ENCODE data around the gene SGTA.

Gene SGTA

GRCh38 chr19:2754659-2755447, 28.2 kb downstream of the SGTA start:
- DNase-seq (ENCODE audit: low read depth in 2 of 2) = no peak

- no peak for DNase-seq (ENCODE audit: low read depth in 2 of 2)
These were observed 31.6 kb downstream of the SGTA start for GRCh38 chr19:2751438-2751830.

DNA sequence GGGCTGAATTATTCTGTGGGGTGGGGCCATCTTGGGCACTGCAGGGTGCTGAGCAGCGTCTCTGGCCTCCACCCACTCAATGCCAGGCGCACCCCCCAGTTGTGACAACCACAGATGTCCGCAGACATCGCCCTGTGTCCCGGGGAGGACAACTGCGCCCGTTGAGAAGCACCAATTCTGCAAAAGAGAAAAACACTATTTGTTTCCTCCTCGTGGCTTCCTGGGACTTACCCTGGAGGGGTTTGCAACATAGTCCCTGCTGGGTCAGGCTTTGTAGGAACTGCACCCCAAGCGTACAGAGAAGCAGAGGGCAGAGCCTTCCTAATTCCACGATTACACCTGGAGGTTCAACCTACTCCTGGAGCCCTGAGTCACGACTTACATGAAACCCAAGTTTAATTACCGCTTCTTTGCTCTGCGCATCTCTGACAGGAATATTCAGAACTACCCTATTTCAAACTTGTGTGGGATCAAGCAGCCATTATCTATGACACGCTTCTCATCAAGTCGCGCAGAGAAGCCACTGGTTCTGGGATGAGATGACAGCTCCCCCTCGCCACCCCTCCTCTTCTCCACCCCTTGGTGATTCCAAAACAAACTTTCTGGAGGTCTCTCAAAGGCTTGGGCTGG, 32.1 kb downstream of the SGTA start:
- DNase-seq (ENCODE audit: low read depth in 2 of 2) = no peak

DNA sequence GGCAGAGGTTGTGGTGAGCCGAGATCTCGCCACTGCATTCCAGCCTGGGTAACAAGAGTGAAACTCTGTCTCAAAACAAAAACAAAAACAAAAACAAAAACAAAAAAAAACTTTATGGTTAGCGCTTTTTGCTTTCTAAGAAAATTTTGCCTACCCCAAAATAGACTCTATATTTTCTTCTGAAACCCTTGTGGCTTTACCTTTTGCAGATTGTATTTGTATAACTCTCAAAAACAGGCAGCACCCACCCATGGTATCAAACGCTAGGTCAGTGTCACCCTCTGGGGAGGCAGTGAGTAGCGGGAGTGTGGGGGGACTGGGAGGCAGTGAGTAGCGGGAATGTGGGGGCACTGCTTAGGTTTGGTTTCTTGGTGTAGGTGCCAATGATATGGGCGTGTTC, 35.7 kb downstream of the SGTA start:
- no peak for DNase-seq (ENCODE audit: low read depth in 2 of 2)

DNA sequence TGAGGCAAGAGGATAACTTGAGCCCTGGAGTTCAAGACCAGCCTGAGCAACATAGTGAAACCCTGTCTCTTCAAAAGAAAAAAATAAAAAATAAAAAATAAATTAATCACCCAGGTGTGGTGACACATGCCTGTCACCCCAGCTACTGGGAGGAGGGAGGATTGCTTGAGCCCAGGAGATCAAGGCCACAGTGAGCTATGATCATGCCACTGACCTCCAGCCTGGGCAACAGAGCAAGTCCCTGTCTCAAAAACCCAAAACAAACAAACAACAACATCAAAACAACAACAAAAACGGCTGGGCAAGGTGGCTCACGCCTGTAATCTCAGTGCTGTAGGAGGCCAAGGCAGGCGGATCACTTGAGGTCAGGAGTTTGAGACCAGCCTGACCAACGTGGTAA, 39.0 kb downstream of the SGTA start:
- DNase-seq (ENCODE audit: low read depth in 2 of 2) = no peak

DNA sequence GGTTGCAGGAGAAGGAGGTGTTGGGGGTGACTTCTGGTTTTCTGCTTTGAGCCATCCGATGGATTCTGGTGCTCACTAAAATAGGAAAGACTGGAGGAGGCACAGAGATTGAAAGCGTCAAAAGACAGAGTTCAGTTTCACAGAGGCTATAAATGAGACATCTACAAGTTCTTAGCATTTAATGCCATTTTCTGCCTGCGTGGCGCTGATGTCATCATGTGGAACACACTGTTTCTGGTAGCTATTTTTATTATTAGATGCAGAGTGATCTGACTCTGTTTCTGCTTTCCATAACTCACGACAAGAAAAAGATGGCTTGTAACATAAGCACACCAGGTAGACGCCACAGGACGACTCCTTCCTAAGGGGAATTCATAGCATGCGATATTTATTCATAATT, 40.0 kb downstream of the SGTA start:
- no peak for DNase-seq (ENCODE audit: low read depth in 2 of 2)

GRCh38 chr19:2740314-2740656, 42.8 kb downstream of the SGTA start:
- no peak for DNase-seq (ENCODE audit: low read depth in 2 of 2)

DNA sequence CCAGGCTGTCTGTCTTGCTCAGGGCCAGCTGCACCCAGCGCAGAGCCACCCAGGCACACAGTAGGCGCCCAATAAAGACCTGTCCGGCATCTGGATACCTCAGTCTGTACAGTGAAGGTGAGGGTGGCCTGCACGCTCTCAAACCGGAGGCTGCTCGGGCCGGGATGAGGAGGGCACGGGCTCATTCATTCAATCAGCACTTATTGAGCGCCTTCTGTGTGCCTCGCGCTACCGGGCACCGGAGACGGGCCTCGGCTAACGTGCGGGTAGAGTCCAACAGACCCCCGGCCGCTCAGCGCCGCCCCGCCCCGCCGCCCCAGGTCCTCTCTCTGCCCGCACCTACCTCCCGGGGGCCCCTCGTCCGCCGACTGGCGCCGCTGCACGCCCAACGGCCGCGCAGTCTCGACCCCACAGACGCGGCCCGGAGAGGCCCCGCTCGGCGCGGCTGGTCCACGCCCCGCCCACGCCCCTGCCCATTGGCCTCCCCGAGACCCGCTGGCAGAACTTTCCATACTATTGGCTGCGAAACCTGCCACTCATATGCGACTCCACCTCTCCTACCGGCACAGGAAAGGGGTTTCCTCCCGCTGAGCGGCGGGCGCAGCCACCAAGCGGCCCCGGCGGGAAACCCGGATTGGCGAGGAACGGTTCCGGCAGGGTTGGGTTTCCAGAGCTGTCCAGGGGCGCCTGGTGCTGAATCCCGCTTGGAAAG, 43.3 kb downstream of the SGTA start, which contains the start of gene SLC39A3:
TSS of gene SLC39A3 (minus strand) at position 416 of the 712 bp plus-strand sequence. CDS start 2,760 bp downstream, outside the sequence.
- peak; percentile 98 to 99 for DNase-seq (ENCODE audit: low read depth in 2 of 2)

DNA sequence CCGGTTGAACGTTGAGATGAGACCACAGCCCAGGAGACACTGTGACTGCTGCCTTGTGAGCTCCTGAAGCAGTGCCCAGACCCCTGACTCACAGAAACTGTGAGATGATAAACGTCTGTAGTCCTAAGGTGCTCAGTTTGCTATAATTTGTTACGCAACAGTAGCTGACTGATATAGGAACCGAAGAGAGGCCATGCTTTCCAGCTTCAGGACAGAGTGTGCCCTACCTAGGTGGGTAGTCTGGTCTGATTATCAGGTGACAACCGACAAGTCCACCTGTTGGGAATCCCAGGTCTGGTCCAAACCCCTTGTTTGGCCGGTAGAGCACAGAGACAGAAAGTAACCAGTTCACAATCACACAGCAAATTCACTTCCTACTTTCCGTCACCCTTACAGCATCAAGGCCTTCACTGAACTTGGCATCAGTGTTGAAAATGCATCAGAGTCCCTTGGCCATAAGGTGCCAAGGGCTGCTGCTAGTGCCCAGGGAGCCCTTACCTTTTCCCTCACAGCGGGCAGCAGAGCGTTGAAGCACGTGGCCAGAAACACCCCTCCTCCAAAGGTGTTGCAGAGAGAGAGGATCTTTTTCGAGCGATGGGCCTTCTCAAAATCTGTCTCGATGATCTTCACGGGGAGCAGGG, 46.4 kb downstream of the SGTA start:
- no peak for DNase-seq (ENCODE audit: low read depth in 2 of 2)

GRCh38 chr19:2735374-2735773, 47.7 kb downstream of the SGTA start:
- no peak for DNase-seq (ENCODE audit: low read depth in 2 of 2)

DNA sequence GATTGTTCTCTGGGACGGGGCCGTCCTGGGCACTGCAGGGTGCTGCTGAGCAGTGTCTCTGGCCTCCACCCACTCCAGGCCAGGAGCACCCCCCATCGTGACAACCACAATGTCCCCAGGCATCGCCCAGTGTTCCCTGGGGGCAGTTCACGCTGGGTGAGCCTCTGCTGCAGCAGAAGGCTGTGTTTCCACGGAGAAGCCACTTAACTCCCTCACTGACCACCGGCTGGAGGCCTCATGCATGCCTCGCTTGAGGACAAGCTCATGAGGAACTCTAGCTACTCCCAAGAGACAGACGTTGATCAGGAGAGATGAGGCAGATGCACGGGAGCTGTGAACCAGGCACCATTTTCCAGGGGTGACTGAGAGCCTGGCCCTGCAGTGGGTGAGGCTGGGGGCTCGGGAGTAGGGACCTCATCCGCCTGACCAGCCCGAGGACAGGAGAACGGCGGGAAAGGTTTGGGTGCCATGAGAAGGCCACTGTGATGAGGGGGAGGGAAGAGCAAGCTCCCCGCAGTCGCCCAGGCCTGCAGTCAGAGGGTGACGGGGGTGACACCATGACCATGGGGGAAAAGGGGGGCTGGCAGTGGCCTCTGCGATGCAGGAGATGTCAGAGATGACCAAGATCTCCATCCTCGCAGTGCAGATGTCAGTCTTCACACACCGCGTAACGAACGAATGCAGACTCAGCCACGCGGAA, 48.3 kb downstream of the SGTA start:
- DNase-seq (ENCODE audit: low read depth in 2 of 2) = no peak

- DNase-seq (ENCODE audit: low read depth in 2 of 2) = no peak
These were observed 49.0 kb downstream of the SGTA start for GRCh38 chr19:2733930-2734588.

DNA sequence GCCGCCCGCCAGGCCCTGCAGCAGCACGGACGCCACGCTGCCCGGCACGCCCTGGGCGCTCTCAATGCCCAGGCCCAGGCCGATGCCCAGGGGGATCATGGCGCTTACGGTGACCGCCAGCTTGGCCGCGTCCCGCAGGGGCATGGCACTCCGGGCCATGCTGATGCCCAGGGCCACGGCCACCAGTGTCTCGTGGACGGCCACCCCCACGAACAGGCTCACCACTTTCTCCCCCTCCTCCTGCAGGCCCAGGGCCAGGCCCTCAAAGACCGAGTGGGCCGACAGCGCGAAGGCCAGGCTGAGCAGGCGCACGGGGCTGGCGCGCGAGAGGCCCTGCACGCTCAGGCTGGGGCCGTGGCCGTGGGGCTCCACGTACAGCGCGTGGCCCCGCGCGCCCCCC, 50.2 kb downstream of the SGTA start:
- no peak for DNase-seq (ENCODE audit: low read depth in 2 of 2)

DNA sequence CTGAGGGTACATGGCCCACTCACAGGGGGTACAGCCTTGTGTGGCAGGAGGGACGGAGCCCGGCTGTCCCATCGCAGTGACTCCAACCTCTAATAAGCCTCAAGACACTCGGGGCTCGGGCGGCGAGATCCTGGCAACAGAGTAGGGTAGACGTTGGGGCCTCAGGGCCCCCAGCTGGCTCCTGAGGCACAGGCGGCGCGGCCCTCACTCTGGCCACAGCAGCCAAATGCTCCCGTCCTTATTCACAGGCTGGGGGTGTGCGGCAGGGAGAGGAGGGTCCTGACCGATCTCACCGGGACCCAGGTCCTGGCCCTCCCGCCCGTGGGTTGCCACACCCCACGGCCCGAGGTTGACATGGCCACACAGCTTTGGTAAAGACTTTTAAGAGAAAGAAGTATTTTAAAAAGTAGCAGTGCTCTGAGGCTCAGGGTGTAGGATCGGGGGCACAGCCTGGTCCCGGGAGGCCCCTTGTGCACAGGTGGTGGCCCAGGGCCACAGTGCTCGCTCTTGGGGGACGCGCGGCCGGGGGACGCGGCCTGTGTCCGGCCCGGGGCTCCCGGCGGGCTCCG, 50.8 kb downstream of the SGTA start:
- DNase-seq (ENCODE audit: low read depth in 2 of 2) = no peak

GRCh38 chr19:2731181-2731995, 51.7 kb downstream of the SGTA start:
- DNase-seq (ENCODE audit: low read depth in 2 of 2) = no peak

DNA sequence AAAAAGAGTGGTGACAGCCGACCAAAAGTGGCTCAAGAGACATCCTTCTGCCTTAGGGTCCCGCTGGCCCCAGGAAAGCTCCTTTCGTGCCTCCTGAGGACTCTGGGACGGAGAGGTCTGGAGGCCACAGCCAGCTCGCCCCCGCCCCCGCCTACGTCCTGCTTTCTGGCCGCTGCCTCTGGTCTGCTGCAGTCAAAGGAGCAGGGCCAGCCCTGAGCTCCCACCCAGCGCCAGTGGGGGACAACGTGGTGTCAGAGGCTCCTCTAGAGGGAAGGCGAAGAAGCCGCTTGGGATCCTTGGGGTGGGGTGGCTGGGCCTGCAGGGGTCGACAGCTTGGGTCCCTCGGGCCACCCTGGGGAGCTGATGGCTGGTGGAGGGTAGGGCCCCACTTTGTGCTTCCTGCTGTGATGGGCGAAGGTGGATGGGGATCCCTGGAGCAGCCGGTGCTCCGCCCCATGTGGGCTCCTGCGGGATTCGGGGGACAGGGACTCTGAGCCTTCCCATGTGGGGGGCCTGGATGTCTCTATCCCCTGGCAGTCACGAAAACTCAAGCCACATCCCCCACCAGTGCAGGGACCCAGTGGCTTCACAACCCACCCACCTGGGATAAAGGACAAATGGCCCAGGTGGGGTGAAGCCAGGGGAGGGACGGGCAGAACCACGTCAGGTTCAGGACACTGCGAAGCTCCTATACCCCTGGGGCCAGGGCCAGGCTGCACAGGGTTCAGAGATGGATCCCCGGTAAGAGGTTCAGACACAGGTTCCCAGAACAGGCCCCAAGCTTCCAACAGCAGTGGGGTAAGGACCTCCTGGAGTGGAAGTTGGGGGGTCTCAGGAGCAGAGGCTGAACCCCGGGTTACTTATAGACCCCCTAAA, 52.9 kb downstream of the SGTA start:
- DNase-seq (ENCODE audit: low read depth in 2 of 2) = no peak

- DNase-seq (ENCODE audit: low read depth in 2 of 2) = no peak
These were observed 54.2 kb downstream of the SGTA start for GRCh38 chr19:2728783-2729387.

DNA sequence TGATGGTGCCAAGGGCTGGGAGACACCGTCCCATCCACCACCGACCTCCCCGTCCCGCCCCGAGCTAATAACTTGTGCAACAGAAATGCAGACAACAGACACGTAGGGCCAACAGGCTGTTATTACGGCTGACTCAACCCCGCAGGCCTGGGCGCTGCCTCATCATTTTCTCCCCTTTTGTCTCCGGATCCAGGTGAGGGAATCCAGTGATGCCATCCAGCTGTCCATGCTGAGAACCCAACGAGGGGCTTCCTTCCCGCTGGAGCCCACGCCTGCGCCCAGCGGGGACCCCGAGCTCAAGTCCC, 55.5 kb downstream of the SGTA start:
- no peak for DNase-seq (ENCODE audit: low read depth in 2 of 2)
